Liver (tissue), 9 donors: ENCODE measurements around the gene ATP6V1F. TPM values are rescaled to one million over a fixed set of nuclear protein-coding genes. Genes with fewer than 3 reads are reported as not detected.

Source experiments
- DNase-seq: peaks from one replicate; pipeline ENCODE4 v3.0.0-alpha.2; 2017; ENCODE audit warnings: low spot score
- H3K27ac ChIP-seq, 2 donors: one replicate each; pipeline ENCODE4 v1.7.0; 2013; ENCODE audit warnings: inconsistent platforms in 2 of 2, low read length in 2 of 2, control low read depth in 1 of 2, low read depth in 1 of 2, mild to moderate bottlenecking in 1 of 2
- H3K27me3 ChIP-seq, 4 donors: one replicate each; pipeline versions ENCODE4 v1.6.1 to v1.7.0; 2013; ENCODE audit warnings: low read length in 3 of 4, inconsistent platforms in 1 of 4, mild to moderate bottlenecking in 1 of 4, moderate library complexity in 1 of 4; ENCODE audit not compliant: control insufficient read depth in 4 of 4, insufficient read depth in 4 of 4
- H3K36me3 ChIP-seq, 4 donors: one replicate each; pipeline versions ENCODE4 v1.6.1 to v1.7.0; 2013; ENCODE audit warnings: low read length in 3 of 4, mild to moderate bottlenecking in 3 of 4, low read depth in 1 of 4, moderate library complexity in 1 of 4; ENCODE audit not compliant: control insufficient read depth in 4 of 4, insufficient read depth in 3 of 4
- H3K4me1 ChIP-seq, 4 donors: one replicate each; pipeline versions ENCODE4 v1.6.1 to v1.7.0; 2013; ENCODE audit warnings: low read length in 3 of 4, mild to moderate bottlenecking in 3 of 4, moderate library complexity in 1 of 4; ENCODE audit not compliant: control insufficient read depth in 4 of 4, insufficient read depth in 4 of 4
- H3K4me3 ChIP-seq, 3 donors: one replicate each; pipeline versions ENCODE4 v1.6.1 to v1.7.0; 2013; ENCODE audit warnings: low read length in 3 of 3, control low read depth in 1 of 3, low read depth in 1 of 3, mild to moderate bottlenecking in 1 of 3
- H3K9ac ChIP-seq, 2 donors: one replicate each; pipeline ENCODE4 v1.7.0; 2013; ENCODE audit warnings: low read length in 2 of 2, mild to moderate bottlenecking in 2 of 2, moderate library complexity in 2 of 2, control low read depth in 1 of 2, low read depth in 1 of 2
- H3K9me3 ChIP-seq, 4 donors: one replicate each; pipeline versions ENCODE4 v1.6.1 to v1.7.0; 2013; ENCODE audit warnings: low read length in 3 of 4; ENCODE audit not compliant: control insufficient read depth in 4 of 4
- ATF3 ChIP-seq: IDR thresholded peaks from 2 replicates; pipeline ENCODE4 v1.6.1; 2016; ENCODE audit warnings: antibody characterized with exemption
- CTCF ChIP-seq: fragments of 150-350 bp; IDR thresholded peaks from 2 replicates; pipeline ENCODE4 v1.5.1; 2017; ENCODE audit warnings: improper control_type of control experiment, low read depth, low read length; ENCODE audit not compliant: missing input control
- EGR1 ChIP-seq, 2 donors: IDR thresholded peaks; 2 replicates each; pipeline ENCODE4 v1.6.1; 2016 to 2018; ENCODE audit warnings: antibody characterized with exemption in 2 of 2, low read depth in 2 of 2
- FOXA1 ChIP-seq: IDR thresholded peaks from 2 replicates; pipeline ENCODE4 v1.6.1; 2016; ENCODE audit warnings: antibody characterized with exemption
- GABPA ChIP-seq, 2 donors: IDR thresholded peaks in 1 of 2; conservative IDR thresholded peaks in 1 of 2; 2 replicates each; pipeline ENCODE4 v1.6.1; 2016; ENCODE audit warnings: antibody characterized with exemption in 2 of 2, mild to moderate bottlenecking in 1 of 2, moderate library complexity in 1 of 2
- HNF4G ChIP-seq: IDR thresholded peaks from 2 replicates; pipeline ENCODE4 v1.6.1; 2016; ENCODE audit warnings: antibody characterized with exemption
- JUND ChIP-seq, 2 donors: IDR thresholded peaks; 2 replicates each; pipeline ENCODE4 v1.6.1; 2016; ENCODE audit warnings: antibody characterized with exemption in 2 of 2
- MAX ChIP-seq: IDR thresholded peaks from 2 replicates; pipeline ENCODE4 v1.6.1; 2016; ENCODE audit warnings: antibody characterized with exemption
- NR2F2 ChIP-seq: IDR thresholded peaks from 2 replicates; pipeline ENCODE4 v1.6.1; 2016; ENCODE audit warnings: antibody characterized with exemption
- RAD21 ChIP-seq, 2 donors: IDR thresholded peaks; 2 replicates each; pipeline ENCODE4 v1.6.1; 2016; ENCODE audit warnings: antibody characterized with exemption in 2 of 2, mild to moderate bottlenecking in 2 of 2
- RXRA ChIP-seq, 2 donors: IDR thresholded peaks; 2 replicates each; pipeline ENCODE4 v1.6.1; 2017 to 2018; ENCODE audit warnings: antibody characterized with exemption in 2 of 2, mild to moderate bottlenecking in 1 of 2
- YY1 ChIP-seq: IDR thresholded peaks from 2 replicates; pipeline ENCODE4 v1.6.1; 2016; ENCODE audit warnings: antibody characterized with exemption, mild to moderate bottlenecking
- ZBTB33 ChIP-seq: IDR thresholded peaks from 2 replicates; pipeline ENCODE4 v1.6.1; 2016; ENCODE audit warnings: antibody characterized with exemption
- WGBS: extraction: QIAGEN DNeasy Blood & Tissue Kit; methylation state at CpG from one replicate; pipeline ENCODE4 v1.1.7; 2013; 5-methylcytosine and 5-hydroxymethylcytosine counted together
- polyA plus RNA-seq, 2 donors: library from polyadenylated mRNA; stranded (reverse) in 1 of 2; unstranded in 1 of 2; fragments of 200-250 nt in 1 of 2; fragments of >200 nt in 1 of 2; fragmentation: Nextera tagmentation in 1 of 2; extraction: Ambion mirVana in 1 of 2; gene quantifications; one replicate each; pipeline versions ENCODE4 v1.2.1 to v1.2.3, GENCODE V29; 2013 to 2015
- total RNA-seq, 2 donors: library from RNA; depleted of rRNA; stranded (reverse); fragments of >200 nt; gene quantifications; one replicate each; pipeline ENCODE4 v1.2.3, GENCODE V29; 2014
- donor health status: healthy.
- donor health status: healthy.
- donor health status: healthy.
- donor health status: healthy.
- donor health status: healthy.

Gene ATP6V1F
- total and polyA plus RNA-seq, 4 donors, result 23.1 to 111 (median 47.1) TPM

GRCh38 chr7:128879461-128879938 is 16.8 kb downstream of the ATP6V1F start:
- Histone ChIP-seq H3K27me3 (no peaks in the 10 kb centered on the region), H3K4me1 (peaks cover 0 to 7% (median 0%) of the 10 kb centered on the region in 4 donors), H3K4me3 (no peak overlapping the region), H3K9me3 (no peaks in the 10 kb centered on the region), H3K27ac (no peak overlapping the region), H3K9ac (no peak overlapping the region), H3K36me3 (no peaks in the 10 kb centered on the region)
- 76% methylated on average over 19 of the region's 19 CpGs for WGBS
- TF ChIP-seq GABPA (IDR thresholded peaks at IDR 0.05 in 1 of 2, conservative IDR thresholded peaks at IDR 0.05 in 1 of 2) (no peak), YY1 (no peak), HNF4G (no peak), RXRA (IDR thresholded peaks at IDR 0.05) (no peak), NR2F2 (no peak), FOXA1 (no peak), ZBTB33 (no peak), JUND (IDR thresholded peaks at IDR 0.05) (no peak), RAD21 (IDR thresholded peaks at IDR 0.05) (no peak), EGR1 (IDR thresholded peaks at IDR 0.05; ENCODE audit: low read depth in 2 of 2) (no peak)
- no peak for DNase-seq

- DNase-seq, result peak; percentile 56
- H3K4me1 ChIP-seq, result peaks cover 0 to 7% (median 0%) of the 10 kb centered on the region in 4 donors
- WGBS, result 52% methylated on average over 31 of the region's 31 CpGs
- H3K9ac ChIP-seq, result no peak overlapping the region
- H3K36me3 ChIP-seq, result no peaks in the 10 kb centered on the region
- H3K27me3 ChIP-seq, result no peaks in the 10 kb centered on the region
- no peak overlapping the region for H3K4me3 ChIP-seq
- no peaks in the 10 kb centered on the region for H3K9me3 ChIP-seq
- no peak overlapping the region for H3K27ac ChIP-seq
- TF ChIP-seq YY1 (no peak), MAX (no peak), RAD21 (IDR thresholded peaks at IDR 0.05) (peak; percentile 83 to 88), ZBTB33 (no peak), ATF3 (no peak), CTCF (peak; percentile 81)
Measured at GRCh38 chr7:128879939-128880746, 17.5 kb downstream of the ATP6V1F start.
